Measurements from ENCODE around the gene CHMP2A.
"Not testable (repeated sequence)": the region's sequence is repeated elsewhere in the genome, so short reads cannot be mapped to it uniquely, and the experiment has no call there.

The CHMP2A gene

DNA sequence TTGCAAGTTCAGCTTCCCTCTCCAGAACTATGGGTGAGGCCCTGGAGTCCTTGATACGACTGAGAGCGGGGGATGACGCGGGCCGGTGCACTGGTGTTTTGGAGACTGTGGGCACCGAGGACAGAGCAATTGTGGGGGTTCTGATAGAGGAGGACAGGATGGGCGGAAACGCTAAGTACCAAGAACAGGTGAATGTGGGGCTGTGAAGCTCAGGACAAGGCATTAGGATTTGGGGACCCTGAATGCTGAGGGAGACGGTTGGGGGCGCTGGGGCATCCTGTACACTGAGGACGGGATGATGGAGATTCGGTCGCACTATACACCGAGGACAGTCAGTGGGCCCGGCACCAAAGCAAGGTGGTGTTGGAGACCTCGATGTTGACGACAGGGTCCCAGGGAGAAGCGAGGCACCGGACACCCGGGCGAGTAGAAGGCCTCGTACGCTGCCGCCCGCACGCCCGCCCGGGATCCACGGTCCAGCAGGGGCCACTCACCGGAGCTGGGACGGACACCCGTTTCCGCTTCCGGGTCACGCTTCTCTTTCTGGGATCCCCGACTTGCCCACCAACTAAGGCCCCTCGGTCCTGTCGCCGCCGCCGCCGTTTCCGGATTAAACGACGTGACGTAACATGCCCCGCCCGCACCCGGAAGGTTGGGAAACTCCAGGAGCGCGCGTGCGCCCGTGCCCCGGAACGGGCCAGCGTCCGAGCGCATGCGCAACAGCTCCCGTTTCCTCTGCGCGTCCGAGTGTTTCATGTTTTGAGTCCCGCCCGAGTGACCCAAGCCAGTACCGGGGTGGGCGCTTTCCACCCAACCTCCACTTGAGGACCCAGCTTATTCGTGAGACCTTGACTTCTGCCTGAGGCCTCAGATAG lies at the start of gene CHMP2A:
Gene CHMP2A, minus strand, starts transcription at position 612 of the 875 bp plus-strand sequence. CDS start 893 bp downstream, outside the sequence.
- DNase-seq, result peak; percentile 100

- DNase-seq, result no peak
Observed at GRCh38 chr19:58586133-58586765, 31.3 kb upstream of the CHMP2A start.

- DNase-seq, result no peak
Observed at GRCh38 chr19:58585442-58586132, 30.7 kb upstream of the CHMP2A start.

DNA sequence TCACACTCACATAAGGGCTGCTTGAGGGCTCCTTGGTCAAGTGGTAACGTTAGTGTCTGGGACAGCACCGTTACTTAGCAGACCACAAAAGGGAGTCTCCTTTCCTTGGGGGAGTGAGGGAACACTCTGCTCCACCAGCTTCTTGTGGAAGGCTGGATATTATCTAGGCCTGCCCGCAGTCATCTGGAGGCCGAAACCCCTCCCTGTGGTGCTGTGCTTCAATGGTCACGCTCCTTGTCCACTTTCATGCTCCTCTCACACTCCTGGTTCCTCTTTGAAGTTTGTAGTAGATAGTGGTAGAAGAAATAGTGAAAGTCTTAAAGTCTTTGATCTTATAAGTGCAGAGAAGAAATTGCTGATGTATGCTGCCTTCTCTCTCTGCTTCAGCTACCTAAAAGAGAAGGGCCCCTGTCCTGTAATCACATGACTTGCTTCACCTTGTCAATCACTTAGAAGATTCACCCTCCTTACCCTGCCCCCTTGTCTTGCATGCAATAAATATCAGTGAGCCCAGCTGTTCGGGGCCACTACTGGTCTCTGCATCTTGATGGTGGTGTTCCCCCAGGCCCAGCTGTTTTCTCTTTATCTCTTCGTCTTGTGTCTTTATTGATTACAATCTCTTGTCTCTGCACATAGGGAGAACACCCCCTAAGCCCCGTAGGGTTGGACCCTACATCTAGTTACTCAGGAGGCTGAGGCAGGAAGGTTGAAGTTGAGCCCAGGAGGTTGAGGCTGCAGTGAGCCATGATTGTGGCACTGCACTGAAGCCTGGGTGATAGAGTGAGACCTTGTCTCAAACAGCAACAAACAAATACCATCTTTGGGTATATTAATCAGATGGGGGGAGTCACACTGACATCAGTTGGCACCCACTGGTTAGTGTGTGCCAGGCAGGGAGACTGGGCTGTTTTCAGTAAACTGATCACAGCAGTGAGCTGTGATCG lies 29.9 kb upstream of the CHMP2A start:
- no peak for DNase-seq

- DNase-seq, result no peak
Observed at GRCh38 chr19:58582985-58583384, 28.1 kb upstream of the CHMP2A start.

DNA sequence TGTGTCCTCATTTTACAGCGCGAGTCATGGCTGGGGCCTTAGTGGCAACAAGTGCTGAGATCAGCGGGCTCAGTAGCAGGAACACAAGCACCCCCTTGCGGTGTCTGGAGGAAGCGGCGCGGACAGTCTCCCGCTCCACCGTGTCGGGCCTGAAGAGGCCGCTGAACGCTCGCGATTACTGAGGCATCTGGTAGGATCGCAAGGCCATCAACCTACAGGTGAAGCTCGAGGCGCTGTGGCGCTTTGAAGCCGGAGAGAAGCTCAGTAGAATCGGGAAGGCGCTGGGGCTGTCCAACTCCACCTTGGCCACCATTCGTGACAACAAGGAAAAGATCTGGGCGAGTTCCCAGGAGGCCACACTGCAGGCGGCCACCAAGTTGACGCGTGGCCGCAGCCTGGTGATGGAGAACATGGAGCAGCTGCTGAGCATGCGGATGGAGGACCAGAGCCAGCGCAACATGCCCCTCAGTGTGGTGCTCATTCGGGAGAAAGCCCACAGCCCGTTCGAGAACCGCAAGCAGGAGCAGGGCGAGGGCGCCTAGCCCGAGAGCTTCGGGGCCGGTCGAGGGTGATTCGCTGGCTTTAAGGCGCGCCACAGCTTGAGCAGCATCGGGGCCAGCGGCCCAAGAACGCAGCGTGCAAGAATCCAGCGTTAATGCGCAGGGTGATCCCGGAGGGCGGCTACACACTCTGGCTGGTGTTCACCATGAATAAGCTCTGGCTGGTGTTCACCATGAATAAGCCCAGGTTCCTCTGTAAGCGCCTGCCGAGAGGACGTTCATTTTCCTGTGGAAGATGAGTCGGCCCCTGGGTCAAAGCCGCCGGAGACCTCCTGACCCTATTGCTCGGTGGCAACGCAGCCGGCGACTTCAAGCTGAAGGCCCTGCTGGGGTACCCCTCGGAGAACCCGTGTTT lies 26.6 kb upstream of the CHMP2A start:
- DNase-seq, result peak; percentile 96

DNA sequence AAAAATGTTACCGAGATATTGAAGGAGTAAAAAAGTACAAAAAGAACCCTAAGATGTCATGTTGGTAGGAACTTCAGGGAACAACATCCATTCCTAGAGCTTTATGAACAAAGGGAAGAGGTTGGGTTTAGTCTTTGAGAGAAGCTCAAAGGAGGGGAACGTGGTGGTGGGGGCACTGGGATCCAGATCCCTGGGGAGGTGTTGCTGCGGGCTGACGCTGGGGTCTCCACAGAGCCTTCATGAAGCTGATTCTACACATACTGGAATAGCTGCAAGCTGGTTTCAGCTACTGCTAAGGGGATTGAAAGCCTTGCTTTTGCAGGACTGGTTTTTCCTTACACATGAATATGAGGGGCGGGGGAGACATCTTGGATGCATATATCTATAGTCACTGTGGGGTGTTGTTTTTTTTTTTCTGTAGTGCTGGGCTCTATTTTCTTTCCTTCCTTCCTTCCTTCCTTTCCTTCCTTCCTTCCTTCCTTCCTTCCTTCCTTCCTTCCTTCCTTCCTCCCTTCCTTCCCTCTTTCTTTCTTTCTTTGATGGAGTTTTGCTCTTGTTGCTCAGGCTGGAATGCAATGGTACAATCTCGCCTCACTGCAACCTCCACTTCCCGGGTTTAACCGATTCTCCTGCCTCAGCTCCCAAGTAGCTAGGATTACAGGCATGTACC lies 24.7 kb upstream of the CHMP2A start:
- no peak for DNase-seq

DNA sequence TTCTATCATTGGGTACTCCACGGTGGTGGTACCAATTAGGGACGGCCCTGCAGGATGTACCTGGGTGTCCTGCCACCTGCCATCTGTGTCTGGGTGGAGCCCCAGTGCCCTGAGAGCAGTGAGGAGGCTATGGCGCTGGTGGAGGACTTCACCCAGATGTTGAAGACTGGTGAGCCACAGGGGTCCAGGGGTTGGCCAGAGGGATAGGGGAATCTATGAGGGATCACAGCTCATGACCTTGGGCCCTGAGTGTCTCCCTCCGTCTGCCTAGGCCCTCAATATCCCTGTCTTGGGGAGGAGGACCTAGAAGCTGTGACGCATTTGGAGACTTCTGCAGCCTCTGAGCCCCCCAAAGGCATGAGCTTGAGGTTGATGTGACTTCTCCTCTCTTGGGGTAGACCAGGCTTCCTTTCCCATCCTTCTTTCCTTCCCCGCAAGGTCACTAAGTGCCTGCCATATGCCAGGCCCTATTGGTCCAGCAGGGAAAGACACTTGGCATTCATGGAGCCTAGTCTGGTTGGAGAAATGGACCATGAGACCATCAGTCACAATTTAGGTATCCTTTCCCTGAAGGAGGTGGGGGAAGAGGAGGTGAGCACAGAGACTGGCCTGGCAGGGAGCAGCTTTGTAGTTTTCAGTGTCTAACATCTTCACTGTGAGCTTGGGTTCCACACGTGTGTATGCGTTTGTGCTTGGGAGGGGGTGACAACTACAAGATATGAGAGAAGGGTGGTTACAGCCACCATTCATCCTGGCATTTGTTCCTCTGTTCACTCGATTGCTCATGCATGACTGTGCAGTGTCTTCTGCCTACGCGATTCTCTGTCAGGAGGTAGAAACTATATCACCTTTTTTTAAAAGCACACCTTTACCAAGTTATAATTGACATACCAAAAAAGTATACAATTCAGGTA lies 23.4 kb upstream of the CHMP2A start:
- peak; percentile 53 for DNase-seq

- not testable (repeated sequence) for DNase-seq
Observed at GRCh38 chr19:58577581-58577980, 22.7 kb upstream of the CHMP2A start.

DNA sequence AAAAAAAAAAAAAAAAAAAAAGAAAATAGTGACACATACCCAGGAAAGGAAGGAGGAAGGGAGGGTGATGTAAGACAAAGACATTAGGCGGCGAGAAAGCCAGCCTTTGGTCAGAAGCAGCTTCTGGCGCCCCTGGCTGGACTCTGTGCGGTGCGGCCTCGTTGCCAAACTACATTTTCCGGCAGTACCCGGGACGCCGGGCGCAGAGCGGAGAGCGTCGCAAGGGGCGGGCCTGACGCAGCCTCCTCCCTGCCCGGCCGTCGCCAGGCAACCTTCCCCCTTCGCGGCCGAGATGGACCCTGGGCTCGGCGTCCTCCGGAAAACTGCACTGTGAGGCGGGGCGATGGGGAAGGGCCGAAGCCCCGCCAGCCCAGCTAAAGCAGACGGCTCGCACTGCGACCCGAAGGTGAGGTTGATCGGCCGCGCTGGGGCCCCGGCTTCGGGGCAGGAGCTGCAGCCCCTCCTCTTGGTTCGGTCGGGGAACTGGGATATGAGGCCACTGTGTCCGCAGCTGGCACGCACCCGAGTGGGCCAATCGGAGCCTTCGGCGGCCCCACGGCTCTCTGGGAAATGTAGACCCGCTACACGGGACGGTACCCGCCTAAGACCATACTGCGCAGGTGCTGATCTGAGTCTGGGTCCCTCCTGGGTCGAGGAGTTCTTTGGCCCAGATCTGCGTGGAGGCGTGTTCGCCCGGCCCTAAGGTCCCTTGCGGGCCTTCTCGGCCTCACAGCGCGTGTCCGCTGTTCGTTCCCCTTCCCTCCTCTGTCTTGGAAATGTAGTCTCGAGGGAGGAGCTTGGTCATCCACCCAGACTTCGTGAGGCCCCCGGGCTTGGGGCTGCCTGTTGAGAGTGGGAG lies 20.5 kb upstream of the CHMP2A start:
- peak; percentile 90 for DNase-seq

GRCh38 chr19:58573658-58574164 lies 18.8 kb upstream of the CHMP2A start:
- DNase-seq, result no peak

GRCh38 chr19:58572818-58573657 lies 18.1 kb upstream of the CHMP2A start, which contains the start of gene MZF1:
Gene MZF1 (minus strand): TSS chr19:58573335. CDS start chr19:58571389, 1,946 bp downstream.
- peak; percentile 100 for DNase-seq

- DNase-seq, result no peak
Observed at GRCh38 chr19:58572026-58572817, 17.3 kb upstream of the CHMP2A start.

DNA sequence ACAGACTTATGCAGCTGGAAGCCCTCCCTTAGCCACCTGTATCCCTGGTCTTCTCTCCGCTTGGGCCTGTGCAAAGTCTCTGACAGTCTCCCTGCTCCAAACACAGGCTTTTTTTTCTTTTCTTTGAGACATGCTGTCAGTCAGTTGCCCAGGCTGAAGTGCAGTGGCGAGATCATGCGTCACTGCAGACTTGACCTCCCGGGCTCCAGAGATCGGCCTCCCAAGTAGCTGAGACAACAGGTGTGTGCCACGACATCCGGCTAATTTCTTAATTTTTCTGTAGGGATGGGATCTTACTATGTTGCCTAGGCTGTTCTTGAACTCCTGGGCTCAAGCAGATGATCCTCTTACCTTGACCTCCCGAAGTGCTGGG lies 16.7 kb upstream of the CHMP2A start:
- DNase-seq, result peak; percentile 46

DNA sequence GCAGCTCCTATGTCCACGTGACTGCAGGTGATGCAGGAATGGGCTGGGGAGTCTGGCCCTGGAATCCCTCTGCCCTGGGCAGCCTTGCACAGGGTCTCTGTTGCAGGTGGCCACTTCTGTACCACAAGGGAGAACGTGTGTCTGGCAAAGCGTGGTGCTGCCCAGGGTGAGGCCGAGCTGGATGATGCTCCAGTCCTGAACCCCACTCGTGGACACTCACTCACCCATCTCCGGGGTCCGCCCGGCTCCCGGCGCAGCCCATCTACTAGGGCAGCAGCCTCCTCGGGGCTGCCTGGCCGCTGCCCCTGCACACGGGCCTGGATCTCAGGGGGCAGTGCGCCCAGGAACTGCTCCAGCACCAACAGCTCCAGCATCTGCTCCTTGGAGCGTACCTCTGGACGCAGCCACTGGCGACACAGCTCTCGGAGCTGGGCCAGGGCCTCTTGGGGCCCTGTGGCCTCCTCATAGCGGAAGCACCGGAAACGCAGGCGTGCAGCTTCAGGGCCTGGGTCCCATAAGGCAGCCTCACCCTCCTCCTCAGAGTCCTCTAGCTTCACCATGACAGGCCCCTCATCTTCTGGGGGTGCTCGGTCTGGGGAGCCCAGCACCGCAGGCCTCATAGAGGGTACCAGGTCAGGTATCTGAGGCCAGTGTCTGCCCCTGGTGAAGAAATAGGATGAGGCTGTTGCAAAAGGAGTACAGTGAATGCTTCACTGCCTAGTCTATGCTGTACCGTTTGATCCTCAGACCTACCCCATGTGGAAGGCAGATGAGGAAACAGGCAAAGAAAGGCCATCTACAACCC lies 16.1 kb upstream of the CHMP2A start:
- peak; percentile 50 for DNase-seq

Data from activated CD8-positive, alpha-beta memory T cell treated with anti-CD3 and anti-CD28 coated beads for 24 hours (primary cell).